Stimulated activated CD4-positive, alpha-beta T cell treated with anti-CD3 and anti-CD28 coated beads, TNF-alpha, amount 100 ng/mL, for 4 hours (primary cell): ENCODE data around the gene HOXA3.

Experiments
- DNase-seq, 3 experiments: peaks; one replicate each; pipeline ENCODE4 v3.0.0-alpha.2; 2020; ENCODE audit warnings: low read depth in 3 of 3

Gene HOXA3

GRCh38 chr7:27115221-27116026 lies 37.0 kb downstream of the HOXA3 start:
- no peak for DNase-seq

- no peak for DNase-seq
Measured at GRCh38 chr7:27114881-27115220, 37.5 kb downstream of the HOXA3 start.

- no peak for DNase-seq
Measured at GRCh38 chr7:27113991-27114769, 38.2 kb downstream of the HOXA3 start.

DNA sequence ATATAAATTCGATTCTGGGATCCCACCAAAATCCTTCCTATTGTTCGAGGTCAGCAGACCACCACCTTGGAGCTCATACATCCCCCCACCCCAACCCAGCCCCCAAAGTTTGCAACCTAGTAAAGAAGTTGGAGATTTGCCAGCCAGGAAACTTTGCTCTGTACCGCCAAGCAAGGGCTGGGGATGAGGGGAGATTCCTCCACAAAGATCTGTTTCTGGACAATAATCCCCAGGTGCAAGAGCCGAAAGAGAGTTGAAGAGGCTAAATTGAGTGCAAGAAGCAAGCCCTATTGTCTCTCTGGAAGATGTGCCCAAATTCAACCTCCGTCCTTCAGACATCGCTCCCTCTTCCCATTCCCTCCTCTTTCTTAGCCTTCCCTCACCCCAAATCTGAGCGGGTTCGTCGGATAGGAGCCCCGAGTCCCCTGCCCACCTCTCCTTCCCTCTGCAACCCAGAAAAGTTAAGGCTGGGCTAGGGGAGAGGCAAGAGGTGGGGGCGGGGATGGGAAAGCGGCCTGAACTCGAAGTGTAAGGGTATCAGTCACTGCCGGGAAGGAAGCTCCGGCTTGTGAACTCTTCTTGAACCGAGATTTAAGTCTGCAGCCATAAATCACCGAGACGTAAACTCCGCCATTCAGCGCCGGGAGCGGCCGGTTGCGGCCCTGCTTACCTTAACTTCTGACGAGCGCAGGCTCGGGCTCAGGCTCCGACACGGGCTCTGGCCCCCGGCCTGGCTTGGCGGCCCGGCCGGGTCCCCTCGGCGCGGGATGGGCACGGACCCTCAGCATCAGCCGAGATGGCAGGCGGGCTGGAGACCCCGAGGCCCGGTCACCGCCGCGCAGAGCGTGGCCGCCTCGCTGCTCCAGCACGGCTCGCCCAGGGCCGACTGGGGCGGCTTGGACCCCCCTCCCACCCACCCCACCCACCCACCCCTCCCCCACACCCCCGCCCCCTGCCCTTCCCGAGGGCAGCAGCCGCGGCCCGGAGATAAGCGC lies 39.1 kb downstream of the HOXA3 start:
- DNase-seq = no peak

GRCh38 chr7:27112361-27112760 lies 40.0 kb downstream of the HOXA3 start:
- DNase-seq = no peak

DNA sequence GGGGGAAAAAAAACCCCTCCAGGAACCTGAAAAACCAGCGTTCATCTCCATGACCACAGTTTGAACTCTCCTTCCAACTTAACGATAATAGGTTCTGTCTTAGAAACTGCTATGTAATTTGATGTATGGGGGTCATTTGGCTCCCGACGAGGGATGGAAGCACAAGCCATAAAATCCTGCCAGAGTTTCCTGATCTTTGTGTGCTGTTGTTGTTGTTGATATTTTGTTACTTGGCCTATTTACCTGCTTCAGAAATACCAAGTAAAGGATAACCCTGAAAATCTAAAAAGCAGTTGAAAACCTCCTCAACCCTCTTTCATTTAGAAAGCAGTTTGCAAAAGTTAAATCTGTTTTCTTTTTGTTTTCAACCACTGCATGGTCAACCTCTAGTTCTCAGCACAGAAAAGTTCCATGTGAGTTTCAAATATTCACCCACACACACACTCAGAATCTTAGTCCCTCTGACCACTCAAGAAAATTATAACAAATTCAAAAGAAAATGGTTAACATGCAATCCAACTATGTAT lies 40.6 kb downstream of the HOXA3 start:
- no peak for DNase-seq

DNA sequence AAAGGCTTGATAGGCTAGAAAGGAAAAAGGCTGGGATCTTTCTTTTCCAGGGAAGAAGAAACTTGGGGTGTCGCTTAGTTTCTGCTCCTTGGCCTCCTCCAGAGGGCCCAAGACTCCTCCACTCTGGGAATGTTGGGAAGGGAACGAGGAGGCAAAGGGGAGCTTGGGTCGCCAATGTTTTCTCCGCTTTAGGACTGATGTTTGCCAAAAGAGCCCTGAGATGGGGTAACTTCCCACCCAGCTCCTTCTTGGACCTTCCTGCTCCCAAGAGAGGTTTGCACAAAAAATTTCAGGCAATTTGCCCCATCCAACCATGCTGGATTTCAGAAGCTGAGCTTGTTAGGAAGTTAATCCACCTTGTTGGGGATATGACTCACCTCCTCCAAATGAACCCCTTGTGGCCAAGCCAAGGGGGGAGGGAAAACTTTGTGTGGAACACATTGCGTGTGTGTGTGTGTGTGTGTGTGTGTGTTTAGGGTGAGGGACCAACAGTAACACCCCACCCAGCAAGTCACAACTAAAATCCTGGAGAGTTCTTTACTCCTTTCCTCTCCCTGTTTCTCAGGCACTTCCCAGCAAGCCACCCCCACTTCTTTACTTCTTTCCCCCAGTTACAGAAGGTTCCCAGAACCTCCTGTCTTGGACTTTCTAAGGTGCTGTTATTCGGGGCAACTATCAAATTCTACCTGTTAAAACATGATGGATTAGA lies 41.2 kb downstream of the HOXA3 start:
- DNase-seq = no peak

GRCh38 chr7:27110186-27111031 lies 42.0 kb downstream of the HOXA3 start:
- no peak for DNase-seq

- DNase-seq = no peak
Measured at GRCh38 chr7:27109466-27110185, 42.8 kb downstream of the HOXA3 start.

GRCh38 chr7:27108390-27109127 lies 43.8 kb downstream of the HOXA3 start:
- no peak for DNase-seq

- DNase-seq = no peak
Measured at GRCh38 chr7:27107391-27108381, 44.7 kb downstream of the HOXA3 start.

- DNase-seq = no peak
Measured at GRCh38 chr7:27106901-27107240, 45.5 kb downstream of the HOXA3 start.

GRCh38 chr7:27106181-27106900 lies 46.0 kb downstream of the HOXA3 start:
- DNase-seq = no peak

- no peak for DNase-seq
Measured at GRCh38 chr7:27105301-27106031, 46.9 kb downstream of the HOXA3 start.

DNA sequence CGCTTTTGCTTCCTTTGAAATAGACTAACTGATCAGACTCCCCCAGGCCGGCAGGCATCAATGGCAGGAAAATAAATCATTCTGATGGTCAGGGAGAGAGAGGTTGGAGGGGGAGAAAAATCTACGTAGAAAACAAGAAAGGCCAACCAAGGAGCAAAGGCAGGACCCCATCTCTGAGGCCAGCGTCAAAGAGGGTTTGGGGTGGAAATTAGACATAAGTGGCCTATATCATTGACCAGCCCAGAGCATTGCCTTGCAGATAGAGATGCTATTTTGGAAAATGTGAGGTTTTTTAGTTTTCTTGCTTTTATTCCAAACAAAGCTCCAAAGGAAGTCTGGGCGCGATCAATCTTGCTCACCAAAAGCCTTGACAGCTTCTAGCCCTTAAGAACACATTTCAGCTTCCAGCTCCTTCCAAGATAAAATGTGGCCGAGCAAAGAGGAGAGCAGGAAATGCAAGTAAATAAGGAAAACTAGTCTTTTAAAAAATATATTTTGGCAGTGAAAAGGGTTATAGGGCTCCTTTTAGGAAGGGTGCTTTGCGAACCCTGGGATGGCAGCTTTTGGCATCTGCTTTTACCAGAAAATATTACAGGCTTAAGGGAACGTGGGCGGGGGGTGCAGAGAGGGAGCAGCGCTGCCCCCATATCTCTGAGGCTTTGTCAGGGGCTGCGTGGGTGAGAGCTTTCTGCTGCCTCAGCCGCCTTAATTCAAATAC lies 47.9 kb downstream of the HOXA3 start:
- no peak for DNase-seq
